Nephron (organoid): Measurements from ENCODE around the gene HNRNPU.

Source experiments
- H3K27ac Mint-ChIP-seq, 3 experiments: 2 replicates each; pipeline ENCODE4 v1.8.0; 2020; ENCODE audit warnings: mixed read lengths in 3 of 3, mild to moderate bottlenecking in 2 of 3, moderate library complexity in 1 of 3
- H3K27me3 Mint-ChIP-seq: 2 replicates; pipeline ENCODE4 v1.8.0; 2021; ENCODE audit warnings: low read depth, mild to moderate bottlenecking, moderate library complexity, mixed read lengths
- H3K36me3 Mint-ChIP-seq: 2 replicates; pipeline ENCODE4 v1.8.0; 2020; ENCODE audit warnings: low read depth, mixed read lengths
- H3K4me1 Mint-ChIP-seq: 2 replicates; pipeline ENCODE4 v1.8.0; 2020; ENCODE audit warnings: mixed read lengths
- H3K4me3 Mint-ChIP-seq, 3 experiments: 2 replicates each; pipeline ENCODE4 v1.8.0; 2020; ENCODE audit warnings: mild to moderate bottlenecking in 3 of 3, mixed read lengths in 3 of 3, moderate library complexity in 2 of 3
- H3K9me3 Mint-ChIP-seq: 2 replicates; pipeline ENCODE4 v1.8.0; 2020; ENCODE audit warnings: mixed read lengths
- CTCF ChIP-seq, 3 experiments: fragments of 200-600 bp; sonication (generic); IDR thresholded peaks; one replicate each; pipeline ENCODE4 v1.5.0; 2021; ENCODE audit warnings: antibody characterized with exemption in 3 of 3; ENCODE audit not compliant: unreplicated experiment in 3 of 3

Gene HNRNPU

GRCh38 chr1:244864253-244865027, at the start of gene HNRNPU:
Gene HNRNPU (minus strand): TSS chr1:244864543. CDS start chr1:244864307, 236 bp downstream.
- Mint-ChIP-seq H3K4me1 (peaks cover 46% of the 10 kb centered on the region), H3K4me3 (peak within 1 kb of the TSS; percentile 88 to 97 (median 96)), H3K27me3 (no peaks in the 10 kb centered on the region), H3K36me3 (peaks cover 30% of the 10 kb centered on the region), H3K9me3 (no peaks in the 10 kb centered on the region), H3K27ac (peak within 1 kb of the TSS; percentile 99)
- peak; percentile 30 to 37 (median 31) for TF ChIP-seq CTCF (IDR thresholded peaks at IDR 0.05; ENCODE audit: unreplicated experiment in 3 of 3)

- Mint-ChIP-seq H3K9me3 (no peaks in the 10 kb centered on the region), H3K4me3 (no peak overlapping the region), H3K27ac (no peak overlapping the region), H3K27me3 (peaks cover 12% of the 10 kb centered on the region), H3K36me3 (no peaks in the 10 kb centered on the region), H3K4me1 (no peaks in the 10 kb centered on the region)
- no peak for TF ChIP-seq CTCF (IDR thresholded peaks at IDR 0.05; ENCODE audit: unreplicated experiment in 3 of 3)
These were observed 49.5 kb upstream of the HNRNPU start for GRCh38 chr1:244913806-244914205.

GRCh38 chr1:244904119-244904518, 39.8 kb upstream of the HNRNPU start:
- peaks cover 7% of the 10 kb centered on the region for H3K4me1 Mint-ChIP-seq
- no peaks in the 10 kb centered on the region for H3K9me3 Mint-ChIP-seq
- no peaks in the 10 kb centered on the region for H3K27me3 Mint-ChIP-seq
- no peak for TF ChIP-seq CTCF (IDR thresholded peaks at IDR 0.05; ENCODE audit: unreplicated experiment in 3 of 3)
- H3K36me3 Mint-ChIP-seq = no peaks in the 10 kb centered on the region
- H3K4me3 Mint-ChIP-seq = no peak overlapping the region
- H3K27ac Mint-ChIP-seq = no peak overlapping the region

GRCh38 chr1:244901400-244902015, 37.2 kb upstream of the HNRNPU start:
- Mint-ChIP-seq H3K4me1 (peaks cover 7% of the 10 kb centered on the region), H3K27me3 (no peaks in the 10 kb centered on the region), H3K9me3 (peaks cover under 1% of the 10 kb centered on the region), H3K27ac (no peak overlapping the region), H3K36me3 (no peaks in the 10 kb centered on the region), H3K4me3 (no peak overlapping the region)
- no peak for TF ChIP-seq CTCF (IDR thresholded peaks at IDR 0.05; ENCODE audit: unreplicated experiment in 3 of 3)

- Mint-ChIP-seq H3K9me3 (peaks cover 2% of the 10 kb centered on the region), H3K27ac (no peak overlapping the region), H3K4me1 (peaks cover 7% of the 10 kb centered on the region), H3K4me3 (no peak overlapping the region), H3K36me3 (no peaks in the 10 kb centered on the region), H3K27me3 (peaks cover 1% of the 10 kb centered on the region)
- no peak for TF ChIP-seq CTCF (IDR thresholded peaks at IDR 0.05; ENCODE audit: unreplicated experiment in 3 of 3)
These were observed 33.3 kb upstream of the HNRNPU start for GRCh38 chr1:244897476-244898254.
